GM19035 (cell line): ENCODE results near the gene RHOBTB3.
"Not testable (repeated sequence)": the region's sequence is repeated elsewhere in the genome, so short reads cannot be mapped to it uniquely, and the experiment has no call there.

Source experiments
- ATAC-seq: cut with Tn5 transposase; IDR thresholded peaks from one replicate; pipeline ENCODE4 v1.9.1; 2021; ENCODE audit not compliant: unreplicated experiment

The RHOBTB3 gene

DNA sequence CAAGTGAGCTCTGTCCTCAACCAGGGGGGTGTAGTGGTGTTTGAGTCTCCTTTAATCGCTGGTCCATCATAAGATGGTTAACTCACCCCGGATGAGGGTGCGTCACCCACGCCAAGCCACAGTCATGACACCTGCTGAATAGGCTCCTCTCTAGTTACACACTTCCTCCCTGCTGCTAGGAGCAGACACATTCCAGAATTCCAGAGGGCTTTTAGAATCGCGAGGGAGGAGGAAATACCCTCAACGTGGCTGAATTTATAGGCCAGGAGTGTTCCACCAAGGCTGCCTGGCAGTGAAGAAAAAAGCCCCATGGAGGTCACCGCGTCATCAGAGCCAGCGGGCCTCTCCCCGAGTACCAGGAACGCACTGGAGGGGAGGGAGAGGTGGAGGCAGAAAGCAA, 86.3 kb downstream of the RHOBTB3 start:
- ATAC-seq: no peak

DNA sequence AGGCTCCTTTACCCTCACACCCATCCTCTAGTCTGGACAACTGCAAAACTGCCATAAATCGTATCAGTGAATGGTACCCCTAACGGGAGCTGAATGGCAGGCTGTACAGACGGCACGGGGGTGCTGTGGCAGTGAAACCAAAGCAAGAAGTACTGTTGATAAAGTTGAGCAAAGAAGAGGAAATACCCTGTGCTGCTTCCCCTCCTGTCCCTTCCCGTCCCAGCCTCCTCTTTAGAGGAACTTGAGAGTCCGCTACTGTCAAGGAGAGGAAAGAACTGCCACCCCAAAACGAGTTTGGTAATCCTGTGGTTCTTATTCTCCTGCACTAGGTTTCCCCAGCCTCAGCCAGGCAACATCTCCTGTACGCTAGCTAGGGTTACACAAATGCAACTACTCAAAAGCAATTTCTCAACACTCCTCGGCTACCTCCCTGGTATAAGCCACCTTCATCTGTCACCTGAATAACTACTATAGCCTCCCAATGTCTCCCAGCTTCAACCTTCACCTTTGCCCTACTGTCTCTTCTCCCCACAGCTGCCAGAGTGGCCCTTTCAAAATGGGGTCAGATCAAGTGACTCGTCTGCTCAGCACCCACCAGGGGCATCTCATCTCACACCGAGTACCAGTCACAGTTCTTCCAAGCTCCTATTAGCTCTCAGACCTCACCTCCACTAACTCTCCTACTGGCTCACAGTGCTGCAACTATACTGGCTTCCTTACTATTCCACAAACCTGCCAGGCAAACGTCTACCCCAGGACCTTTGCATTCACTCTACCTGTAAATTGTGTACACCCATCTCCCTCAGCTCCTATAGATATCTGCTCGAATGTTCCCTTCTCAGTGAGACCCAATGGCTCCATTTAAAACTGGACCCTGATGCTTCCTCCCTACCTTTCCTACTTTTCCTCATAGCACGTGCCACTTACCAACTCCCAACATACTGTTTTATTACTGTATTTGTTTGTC, 87.3 kb downstream of the RHOBTB3 start:
- ATAC-seq: no peak

DNA sequence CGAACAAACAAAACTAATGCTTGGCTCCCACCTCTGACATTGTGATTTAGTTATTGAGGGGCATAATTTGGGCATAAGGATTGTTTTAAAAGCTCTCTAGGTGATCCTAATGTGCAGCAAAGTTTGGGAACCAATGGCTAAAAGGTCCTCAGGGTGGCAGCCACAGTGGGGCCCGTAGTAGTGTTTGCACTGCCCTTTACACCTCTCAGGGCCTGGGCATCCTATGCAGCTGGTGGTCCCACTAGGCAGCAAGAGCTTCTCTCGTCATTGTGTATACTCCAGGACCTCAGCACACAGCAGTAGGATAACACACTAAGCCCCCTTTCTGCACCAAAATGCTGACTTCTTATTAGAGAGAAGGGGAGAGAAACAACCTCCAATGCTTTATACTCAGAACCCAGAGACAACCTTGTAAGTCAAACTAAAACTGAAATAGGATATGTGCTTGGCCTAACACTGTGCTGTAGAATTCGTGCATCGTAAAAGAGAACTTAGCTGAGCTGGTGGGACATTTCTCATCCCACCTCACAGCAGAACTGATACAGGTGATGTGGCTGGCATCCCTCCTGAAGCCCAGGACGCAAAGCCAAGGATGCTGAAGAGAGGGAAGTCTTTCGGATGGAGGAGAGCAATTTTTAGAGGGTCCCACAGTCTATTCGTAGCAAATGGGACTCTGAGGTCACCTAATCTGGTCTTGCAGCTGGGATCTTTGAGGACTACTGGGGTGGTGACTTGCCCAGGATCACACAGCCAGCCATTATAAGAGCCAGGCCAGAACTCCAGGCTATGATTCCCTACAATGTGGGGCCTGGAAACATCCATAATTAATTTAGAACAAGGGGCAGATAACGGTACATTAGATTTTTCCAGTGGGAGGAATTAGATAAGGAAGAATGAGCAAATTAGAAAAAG, 90.2 kb downstream of the RHOBTB3 start:
- peak; percentile 31 for ATAC-seq

DNA sequence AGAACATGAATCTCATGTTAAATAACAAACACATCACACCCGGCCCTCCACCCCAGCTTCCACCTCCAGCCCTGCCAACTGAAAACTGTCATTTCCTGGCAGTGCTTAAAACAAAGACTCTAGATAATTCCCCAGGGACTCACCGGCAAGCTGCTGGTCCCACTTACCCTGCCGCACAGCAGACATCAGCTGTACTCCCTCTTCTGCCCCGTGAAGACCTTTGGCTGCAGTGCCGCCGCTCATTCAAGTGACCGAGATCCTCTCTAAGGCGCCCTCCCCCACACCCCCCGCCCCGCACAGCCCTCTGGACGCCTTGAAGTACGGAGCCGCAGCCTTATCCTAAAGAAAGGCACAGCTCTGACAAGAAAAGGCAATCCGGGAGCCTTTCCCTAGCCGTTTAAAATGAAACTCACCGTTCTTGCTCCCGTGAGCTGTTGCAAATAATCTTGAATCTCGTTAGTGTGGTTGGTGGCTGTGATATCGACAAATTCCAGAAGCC, 91.0 kb downstream of the RHOBTB3 start:
- ATAC-seq: no peak

DNA sequence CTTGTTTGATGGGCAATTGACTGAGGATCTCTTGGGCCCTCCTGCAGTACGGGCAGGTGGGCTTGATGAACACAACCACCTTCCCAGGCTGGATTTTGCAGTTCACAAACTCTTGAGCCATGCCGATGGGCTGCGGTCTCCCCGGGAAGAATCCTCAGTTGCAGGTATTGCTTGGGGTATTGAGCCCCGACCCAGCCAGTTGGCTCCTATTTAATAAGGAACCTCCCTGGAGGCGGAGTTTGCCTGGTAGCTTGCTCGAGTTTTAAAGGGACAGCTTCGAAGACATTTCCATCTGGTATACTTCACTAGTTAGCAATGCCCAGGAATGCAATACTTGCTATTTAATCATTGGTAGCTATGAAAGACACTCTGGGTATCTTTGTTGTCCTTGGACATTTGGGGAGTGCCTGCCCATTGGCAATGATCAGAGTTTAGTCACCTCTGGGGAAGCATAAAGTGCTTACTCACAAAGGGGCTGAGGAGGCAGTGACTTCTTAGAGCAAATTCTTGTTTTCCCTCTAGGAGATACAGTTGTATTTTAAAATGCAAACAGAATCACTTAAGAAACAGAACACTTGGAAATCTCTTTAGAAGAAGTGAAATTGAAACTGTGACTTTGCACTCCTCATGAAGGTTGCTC, 91.5 kb downstream of the RHOBTB3 start, which contains the start of gene GLRX:
TSS of gene GLRX (minus strand) at position 185 of the 640 bp plus-strand sequence. CDS start at position 121, 64 bp downstream.
- ATAC-seq: peak; percentile 51

DNA sequence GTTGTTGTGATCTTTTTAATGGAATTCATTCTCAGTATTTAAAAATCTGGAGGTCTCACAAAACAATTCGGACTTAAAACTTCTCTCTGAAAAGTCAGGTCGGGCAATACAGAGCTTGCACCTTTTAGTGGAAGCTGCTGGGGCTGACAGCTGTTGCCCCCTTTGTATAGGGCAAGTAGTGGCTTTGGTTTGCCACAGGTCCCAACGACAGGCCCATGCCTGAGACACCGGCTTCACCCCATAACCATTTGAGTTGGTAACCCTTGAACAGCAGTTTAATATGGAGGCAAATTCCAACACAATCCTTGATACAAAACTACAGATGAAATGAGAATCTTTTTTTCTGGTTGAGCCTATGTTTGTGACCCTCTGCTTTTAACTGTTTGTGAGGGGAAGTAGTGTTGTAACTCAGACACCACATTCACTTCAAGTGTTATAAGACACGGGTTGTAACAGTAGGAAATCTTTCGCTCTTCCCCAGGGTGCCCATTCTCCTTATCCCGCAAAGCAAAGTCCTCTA, 92.1 kb downstream of the RHOBTB3 start:
- no peak for ATAC-seq

DNA sequence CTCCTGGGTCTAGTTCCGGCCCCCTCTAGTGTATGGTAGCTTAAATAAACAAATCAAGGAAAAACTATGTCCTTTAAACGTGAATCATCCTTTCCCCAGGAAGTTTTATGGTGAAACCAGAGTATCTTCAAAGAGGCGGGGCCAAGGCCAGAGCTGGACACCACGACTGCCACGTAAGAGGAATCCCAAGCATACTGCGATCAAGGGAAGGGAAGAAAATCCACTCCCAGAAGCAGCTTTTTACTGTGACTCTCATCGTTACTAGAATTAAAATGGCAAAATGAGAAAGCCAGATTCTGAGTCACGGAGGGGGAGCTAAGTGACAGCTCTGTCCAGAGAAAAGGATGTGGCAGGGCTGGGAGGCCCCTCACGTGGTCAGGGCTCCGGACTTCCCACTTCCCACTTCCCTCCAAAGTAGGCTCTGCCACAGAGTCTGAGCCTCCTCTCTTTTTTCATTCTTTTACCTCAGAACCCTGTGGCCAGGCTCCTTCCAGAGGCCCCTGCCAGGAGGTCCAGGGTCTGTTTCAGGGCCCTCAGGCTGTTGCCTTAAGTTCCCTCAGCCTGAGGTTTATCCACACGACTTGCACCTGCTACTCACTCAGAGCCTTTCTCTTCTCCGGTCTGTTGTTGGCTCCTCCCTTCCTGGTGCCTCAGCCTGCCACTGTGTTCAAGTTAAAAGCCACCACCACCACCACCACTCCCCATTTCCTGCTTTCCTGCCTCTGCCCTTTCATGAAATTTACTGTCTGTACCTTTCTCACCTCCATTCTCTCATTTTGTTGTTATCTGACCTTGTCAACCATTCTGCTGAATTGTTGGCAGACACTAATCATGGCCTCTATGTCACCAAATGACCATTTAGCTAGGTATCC, 92.8 kb downstream of the RHOBTB3 start:
- ATAC-seq: peak; percentile 38

DNA sequence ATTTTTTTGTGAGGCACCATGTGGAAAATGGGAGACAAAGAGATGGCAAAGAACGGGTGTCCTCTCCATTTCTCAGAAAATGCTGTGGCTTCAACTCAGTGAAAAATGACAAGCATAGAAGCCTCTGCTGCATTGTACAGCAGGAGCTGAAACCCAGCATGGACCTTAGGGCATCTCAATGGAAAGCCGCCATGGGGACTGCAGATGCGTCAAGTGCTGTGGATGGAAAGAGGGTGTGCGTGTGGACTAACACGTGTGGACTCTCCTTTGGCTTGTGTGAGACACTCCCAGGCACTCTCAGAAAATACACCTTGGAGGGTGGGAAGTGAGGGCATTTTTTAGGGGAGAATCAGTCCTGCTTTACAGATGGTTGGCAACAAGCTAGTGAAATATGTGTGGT, 93.6 kb downstream of the RHOBTB3 start:
- no peak for ATAC-seq

DNA sequence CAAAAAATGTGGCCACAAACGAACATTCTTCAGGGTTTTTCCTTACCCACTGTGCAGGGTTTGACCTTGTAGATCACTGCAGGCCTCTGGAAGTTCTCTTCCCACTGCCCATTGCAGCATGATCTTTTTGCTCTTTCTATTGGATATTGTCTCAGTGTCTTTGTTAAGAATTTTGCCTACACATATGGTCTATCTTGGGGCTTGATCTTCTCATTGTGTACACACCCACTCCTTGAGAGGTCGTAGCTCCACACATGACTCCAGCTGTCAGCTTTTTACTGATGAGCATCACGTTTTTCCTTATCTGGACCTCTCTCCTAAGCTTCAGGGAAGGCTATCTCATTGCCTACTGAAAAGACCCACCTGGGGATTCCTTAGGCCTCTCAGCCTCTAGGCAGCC, 94.4 kb downstream of the RHOBTB3 start:
- no peak for ATAC-seq

DNA sequence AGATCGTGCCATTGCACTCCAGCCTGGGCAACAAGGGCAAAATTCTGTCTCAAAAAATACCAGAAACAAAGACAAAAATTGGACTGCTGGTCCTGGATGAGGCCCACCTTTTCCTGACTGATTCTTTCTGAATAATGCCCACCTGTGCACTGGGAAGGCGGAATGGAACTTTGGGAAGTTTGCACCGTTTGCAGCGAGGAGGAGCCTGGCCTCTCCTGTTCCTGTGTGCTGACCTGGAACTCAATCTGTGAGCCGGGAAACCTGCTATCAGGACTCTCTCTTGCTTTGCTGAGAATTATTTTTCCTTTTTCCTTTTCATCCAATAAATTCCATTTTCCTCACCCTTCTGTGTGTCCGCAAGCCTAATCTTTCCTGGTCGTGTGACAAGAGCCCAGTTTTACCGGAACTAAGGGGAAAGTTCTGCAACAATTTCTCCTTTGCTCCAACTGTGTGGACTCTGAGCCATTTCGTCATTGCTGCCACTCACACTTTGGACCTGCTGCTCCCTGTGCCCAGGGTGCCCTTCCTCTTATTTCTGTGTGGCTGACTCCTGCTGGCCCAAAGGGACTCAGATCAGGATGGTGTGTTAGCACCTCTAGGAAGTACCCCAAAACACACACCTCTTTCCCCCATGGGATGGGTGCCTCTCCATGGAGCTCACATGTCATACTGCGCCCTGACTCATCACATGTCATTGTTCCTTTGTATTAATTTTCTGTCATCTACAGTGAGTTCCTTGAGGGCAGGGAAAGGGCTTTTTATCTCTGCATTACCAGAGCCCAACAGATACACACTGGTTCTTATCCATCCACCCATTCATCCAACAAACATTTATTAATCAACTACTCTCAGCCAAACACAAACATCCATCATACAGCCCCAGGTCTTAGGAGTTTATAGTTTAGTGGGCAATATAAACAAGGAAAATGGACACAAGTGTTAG, 96.1 kb downstream of the RHOBTB3 start:
- no peak for ATAC-seq

DNA sequence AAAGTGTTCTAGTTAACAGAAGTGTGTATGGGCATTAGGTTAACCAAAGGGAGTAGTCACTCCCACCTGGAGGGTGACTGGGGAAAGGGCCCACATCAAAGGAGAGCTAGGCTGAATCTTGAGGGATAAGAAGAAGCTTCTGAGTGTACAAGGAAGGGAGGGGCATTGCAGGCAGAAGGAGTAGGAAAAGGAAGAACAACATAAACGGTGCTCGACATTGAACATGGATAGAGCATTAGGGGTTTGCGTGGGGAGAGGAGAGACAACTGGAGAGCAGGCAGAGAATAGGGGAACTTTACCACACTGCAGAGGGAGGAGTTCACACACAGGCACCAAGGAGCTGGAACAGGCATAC, 96.7 kb downstream of the RHOBTB3 start:
- no peak for ATAC-seq

DNA sequence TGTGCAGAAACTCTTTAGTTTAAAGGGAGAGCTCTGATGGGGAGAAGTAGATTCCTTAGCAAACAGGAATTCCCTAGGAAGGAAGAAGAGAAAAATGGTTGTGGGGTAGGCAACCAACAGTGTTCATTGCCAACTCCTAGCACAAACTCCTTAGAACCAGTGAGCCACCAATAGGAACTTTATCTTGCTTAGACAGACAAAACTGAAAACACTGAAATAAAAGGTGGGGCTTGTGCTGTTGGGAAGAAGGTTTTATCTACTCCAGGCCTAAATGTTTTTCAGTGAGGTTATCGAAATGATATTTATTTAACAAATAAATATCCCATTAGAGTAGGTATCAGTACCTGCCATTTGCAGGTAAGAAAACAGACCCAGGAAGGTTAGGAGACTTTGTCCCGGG, 99.1 kb downstream of the RHOBTB3 start:
- no peak for ATAC-seq

DNA sequence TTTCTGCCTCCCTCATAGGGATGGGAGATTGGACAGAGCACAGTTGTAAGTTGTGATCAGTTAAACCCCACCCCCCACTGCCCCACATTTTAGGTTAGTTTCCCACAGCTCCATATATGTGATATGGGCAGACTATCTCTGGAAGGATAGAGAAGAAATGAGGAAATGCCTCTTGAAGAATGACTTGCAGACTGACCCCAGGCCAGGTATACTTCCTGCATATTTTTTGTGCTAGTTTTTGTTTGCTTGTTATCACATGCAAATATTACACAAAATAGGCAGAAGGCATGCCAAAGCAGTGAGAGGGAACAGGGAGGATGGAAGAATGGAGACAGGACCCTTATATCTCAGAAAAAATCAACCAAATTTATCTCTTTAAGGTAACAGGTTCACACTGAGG, 101.5 kb downstream of the RHOBTB3 start:
- no peak for ATAC-seq

DNA sequence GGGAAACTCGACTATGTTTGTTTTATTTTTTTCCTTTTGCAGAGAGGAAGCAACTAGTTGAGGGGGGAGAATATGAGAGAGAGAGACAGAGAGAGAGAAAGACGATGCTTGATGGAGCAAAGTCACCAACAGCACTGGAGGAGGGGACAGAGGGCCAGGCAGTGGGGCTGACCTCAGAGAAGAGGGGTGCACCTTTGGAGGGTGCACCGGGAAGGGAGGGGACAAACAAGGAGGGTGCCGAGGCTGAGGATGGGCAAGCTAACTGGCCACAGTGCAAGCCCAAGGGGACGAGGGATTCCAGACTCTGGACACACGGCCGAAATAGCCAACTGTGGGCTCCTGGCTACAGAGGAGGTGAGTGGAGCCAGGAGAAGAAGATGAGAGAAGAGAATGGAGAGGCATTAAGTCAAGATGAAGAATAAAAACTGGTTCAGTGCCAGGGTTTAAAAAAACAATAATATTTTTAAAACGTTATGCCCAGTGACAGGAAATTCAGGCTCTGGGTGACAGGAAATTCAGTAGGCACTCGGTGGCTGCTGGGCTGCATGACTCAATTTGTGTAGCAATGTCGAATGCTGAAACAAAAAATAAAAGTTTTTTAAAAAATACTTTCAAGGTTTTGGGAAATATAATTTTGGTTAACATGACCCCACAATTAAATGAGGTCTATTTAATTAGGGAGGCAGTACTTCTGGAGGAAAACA, 104.7 kb downstream of the RHOBTB3 start:
- ATAC-seq: no peak

DNA sequence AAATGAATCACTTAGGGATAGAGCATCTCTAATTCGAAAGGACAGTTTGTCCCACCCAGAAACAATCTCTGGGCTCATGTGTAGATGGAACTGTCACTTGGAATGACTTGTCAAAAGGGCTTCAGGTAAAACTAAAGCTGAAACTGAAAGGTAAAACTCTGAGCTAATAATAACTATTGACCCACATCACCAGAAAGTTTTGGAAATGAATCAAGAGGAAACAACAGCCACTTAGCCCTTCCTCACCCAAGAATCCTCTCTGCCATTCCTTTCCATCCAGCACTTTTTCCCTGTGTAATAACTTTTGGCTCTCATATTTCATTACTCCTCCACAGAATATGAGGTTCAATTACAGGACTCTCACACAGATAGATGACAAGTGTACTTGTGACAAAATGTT, 105.4 kb downstream of the RHOBTB3 start:
- no peak for ATAC-seq

DNA sequence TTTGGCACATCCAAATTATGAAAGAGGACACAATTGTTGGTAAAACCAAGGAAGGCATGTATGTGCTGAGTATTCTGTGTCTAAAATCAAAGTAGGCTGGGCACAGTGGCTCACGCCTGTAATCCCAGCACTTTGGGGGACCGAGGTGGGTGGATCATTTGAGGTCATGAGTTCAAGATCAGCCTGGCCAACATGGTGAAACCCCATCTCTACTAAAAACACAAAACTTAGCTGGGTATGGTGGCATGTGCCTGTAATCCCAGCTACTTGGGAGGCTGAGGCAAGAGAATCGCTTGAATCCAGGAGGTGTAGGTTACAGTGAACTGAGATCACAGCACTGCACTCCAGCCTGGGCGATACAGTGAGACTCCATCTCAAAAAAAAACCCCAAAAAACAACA, 105.8 kb downstream of the RHOBTB3 start:
- ATAC-seq: not testable (repeated sequence)

DNA sequence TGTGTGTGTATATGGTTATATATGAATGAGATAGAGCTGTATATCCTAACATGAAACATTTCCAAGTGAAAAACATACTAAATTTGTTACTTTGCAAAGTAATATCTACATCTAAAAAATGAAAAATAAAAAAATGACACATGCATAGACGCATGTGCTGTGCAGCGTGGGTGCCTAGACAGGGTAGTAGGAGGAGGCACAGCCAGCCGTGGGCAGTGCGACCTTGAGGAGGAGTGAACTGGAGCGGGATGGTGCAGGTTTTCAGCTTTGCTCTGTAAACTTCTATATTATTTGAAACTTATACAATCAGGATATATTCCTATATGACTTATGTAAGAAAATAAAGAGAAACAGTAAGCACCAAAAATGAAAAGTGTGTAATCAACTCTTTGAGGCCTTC, 106.4 kb downstream of the RHOBTB3 start:
- ATAC-seq: no peak

DNA sequence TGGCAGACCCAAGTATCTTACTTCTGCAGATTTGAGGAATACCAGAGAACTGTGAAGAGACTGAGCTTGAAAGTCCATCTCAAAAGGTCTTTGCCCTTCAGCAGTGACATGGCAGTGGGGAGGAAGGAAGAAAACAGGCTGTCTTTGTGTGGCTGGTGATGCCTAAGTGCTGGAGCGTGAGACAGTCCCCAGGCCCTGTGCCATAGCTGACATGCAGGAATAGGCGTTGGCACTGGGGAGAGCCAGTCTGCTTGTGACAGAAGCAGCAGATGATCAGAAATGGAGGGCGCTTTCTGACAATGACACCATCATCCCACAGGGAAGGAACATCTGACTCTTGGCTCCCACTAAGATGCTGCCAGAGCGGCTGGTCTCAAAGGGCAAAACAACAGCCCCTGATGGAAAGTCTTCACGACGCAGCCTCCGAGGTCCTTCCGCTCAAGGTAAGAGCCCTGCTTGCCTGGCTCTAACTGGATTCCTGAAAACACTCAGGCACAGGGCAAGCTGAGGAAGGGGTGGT, 106.9 kb downstream of the RHOBTB3 start:
- ATAC-seq: no peak
